GM18505 (cell line): ENCODE data around the gene SHFL.

ENCODE experiments used
- ATAC-seq: cut with Tn5 transposase; IDR thresholded peaks from one replicate; pipeline ENCODE4 v1.9.1; 2021; ENCODE audit not compliant: unreplicated experiment
- POLR2A ChIP-seq: IDR thresholded peaks from 4 replicates; pipeline ENCODE4 v1.6.1; 2011; ENCODE audit warnings: borderline replicate concordance; ENCODE audit not compliant: insufficient read depth, insufficient read length; ENCODE audit errors: extremely low read depth

Gene SHFL

DNA sequence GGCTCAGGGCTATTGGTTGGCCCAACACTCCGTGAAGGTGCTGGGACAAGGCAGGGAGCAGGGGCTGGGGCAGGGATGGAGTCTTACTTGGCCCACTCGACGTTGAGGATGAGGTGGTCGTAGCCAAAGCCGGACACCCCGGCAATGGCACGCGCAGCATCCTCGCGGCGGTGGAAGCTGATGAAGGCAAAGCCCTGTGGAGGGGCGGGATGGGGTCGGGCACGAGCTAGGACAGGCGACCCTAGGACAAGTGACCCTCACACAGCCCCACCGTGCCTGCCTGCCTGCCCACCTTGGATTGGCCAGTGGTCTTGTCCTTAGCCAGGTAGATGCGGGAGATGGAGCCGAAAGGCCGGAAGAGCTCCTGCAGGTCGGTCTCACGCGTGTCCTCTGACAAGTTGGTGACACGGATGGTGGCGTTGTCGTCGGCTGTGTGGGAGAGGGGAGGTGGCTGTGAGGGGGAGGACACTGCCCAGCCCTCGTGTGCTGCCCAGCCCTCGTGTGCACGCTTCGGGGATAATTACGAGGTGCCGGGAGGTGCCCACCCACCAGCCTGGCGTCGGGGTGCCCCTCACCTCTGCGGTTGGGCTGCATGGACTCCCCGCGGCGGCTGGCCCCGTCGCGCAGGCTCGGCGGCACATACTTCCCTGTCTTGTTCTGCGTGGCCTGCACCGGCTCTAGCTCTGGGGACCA lies 29.4 kb downstream of the SHFL start:
- TF ChIP-seq POLR2A: peak; percentile 68
- ATAC-seq: no peak

DNA sequence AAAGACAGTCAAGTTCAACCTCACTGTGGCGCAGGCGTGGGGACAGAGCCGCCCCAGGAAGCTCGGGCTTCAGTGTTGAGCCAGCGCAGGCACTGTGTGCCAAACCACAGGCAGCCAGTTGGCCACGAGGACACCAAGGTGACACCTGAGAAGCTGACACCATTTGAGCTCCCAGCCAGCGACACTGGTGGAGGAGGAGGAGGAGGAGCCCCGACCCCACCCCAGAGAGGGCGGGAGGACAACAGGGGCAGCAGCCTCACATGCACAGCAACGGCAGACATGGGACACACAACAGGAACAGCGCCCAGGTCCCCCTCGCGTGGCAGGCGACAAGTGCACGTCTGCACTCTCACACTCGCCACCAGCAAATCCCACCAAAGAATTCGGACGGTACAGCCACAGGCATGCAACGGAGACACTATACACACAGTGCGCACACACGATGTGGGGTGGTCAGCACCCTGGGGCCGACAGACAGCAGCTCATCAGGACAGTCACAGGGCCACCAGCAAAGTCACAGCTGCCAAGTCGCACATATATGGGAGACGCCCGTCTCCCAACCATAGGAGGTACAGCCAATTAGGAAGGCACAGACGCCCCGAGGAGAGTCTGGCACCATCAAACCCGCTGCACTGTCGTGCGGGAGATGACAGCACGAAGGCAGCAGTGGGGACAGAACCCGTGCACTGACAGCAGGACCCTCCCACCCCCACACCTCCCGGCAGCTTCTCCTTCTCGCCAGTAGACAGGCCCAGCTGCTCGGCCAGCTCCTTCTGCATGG lies 30.2 kb downstream of the SHFL start:
- TF ChIP-seq POLR2A: peak; percentile 35
- ATAC-seq: no peak

DNA sequence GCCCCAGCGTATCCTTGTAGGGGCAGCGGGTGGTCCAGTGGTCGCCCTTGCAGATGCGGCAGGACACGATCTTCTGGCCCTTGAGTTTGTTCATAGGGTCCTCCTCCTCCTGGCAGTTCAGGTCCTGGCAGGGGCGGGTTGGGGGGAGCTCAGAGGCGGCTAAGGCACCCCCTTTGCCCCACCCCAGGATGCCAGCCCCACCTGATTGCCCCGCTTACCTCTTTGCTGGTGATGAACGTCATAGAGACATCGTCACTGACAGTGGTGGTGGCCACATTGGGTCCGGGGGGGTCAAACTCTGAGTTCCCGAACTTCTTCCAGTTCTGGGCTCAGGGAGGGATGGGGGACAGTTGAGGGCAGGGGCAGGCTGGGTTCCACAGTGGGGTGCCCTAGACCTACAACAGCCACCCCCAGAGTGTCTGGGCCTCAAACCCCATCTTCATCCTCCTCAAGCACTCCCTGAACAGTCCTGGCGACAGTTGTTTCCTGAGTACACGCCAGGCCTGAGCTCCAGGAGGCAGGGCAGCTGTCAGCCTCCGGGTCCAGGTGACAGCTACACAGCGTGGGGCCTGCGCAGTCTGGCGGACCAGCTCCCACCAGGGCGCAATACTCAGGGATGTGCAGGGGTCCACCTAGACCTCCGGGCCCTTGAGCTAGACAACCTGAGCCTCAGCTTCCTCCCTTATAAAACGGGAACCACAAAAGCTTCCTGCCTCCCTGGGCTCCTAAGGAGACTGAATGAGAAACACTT lies 30.9 kb downstream of the SHFL start:
- TF ChIP-seq POLR2A: no peak
- ATAC-seq: no peak

DNA sequence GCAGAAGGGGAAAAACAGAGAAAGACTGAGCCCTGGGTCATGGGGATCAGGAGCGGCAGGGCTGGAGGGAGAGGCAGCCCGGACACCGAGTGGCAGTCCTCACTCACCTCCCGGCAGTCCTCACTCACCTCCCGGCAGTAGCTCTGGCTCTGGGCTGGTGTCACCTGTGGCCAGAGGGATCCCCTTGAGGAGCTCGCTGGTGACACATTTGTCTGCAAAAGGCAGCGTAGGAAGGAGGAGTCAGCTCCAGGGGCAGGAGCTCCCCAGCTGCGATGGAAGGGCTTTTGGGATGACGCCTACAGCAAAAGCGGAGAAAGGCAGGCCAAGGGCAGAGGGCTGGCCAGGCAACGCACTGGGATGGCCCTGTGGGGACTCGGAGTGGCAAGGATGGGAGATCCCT lies 32.8 kb downstream of the SHFL start:
- TF ChIP-seq POLR2A: no peak
- no peak for ATAC-seq

DNA sequence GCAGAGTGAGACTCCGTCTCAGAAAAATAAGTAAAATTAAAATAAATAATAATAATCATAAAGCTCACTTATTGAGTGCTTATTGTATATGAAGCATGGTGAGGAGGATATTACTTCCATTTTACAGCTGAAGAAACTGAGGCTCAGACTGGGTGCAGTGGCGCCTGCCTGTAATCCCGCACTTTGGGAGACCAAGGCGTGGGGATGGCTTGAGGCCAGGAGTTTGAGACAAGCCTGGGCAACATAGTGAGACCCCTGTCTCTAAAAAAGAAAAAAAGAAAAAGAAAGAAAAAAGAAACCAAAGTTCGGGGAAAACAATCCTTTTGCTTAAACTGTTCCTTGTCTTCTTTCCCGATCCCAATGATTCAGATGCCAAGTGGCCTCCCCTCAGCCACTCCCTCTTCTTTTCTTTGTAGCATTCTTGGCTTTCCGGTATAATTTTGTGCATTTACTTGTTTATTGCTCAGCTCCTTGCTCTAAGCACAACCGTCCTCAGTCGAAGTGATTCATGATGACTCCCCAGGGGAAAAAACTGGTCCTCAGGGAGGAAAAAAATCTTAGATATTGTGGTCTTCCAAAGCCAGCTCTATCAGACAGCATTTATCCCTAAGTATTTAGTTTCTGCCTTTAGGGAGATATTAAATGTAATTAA lies 34.5 kb downstream of the SHFL start:
- TF ChIP-seq POLR2A: no peak
- no peak for ATAC-seq

DNA sequence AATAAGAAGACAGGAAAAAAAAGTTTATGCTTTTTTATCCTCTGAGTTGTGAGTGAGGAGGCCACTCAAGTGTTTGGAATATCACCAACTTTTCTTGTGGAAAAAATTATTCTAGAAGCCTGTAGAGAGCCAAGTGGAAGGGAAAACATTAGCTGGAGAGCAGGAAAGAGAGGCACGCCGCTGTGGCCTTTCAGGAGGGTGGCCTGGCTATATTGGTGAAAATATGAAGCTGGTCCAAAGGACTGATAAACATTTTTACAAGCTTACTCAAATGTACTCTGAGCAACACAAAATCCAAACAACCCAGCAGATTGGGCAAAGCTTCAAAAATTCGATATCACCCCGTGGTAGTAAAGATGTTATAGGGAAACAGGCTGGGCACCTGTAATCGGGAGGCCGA lies 35.9 kb downstream of the SHFL start:
- no peak for ATAC-seq
- no peak for TF ChIP-seq POLR2A

DNA sequence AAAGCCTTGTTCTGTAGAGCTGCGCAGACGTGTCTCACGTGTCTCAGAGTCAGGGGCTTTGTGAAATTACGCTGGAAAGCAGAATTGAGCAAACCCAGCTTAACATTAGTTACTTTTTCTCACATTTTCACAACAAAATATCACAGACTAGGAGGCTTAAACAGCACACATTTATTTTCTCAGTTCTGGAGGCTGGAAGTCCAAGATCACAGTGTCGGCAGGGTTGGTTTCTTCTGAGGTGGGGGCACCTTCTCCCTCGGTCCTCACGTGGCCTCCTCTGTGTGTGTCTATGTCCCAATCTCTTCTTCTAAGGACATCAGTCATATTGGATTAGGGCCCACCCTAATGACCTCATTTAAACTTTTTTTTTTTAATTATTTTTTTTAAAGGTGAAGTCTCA lies 38.3 kb downstream of the SHFL start:
- ATAC-seq: no peak
- no peak for TF ChIP-seq POLR2A

DNA sequence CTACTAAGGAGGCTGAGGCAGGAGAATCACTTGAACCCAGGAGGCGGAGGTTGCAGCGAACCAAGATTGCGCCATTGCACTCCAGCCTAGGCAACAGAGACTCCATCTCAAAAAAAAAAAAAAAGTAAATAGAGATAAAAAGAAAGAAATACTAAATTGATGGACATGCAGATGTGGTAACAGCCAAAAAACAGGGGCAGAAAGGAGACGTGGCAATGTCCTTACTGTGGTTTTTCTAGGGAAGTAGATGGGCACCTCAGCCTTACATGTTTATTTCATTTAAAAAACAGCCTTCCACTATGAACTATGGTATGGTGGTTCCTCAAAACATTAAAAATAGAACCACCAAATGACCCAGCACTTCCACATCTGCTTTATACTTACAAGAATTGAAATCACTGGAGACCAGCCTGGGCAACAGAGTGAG lies 40.1 kb downstream of the SHFL start:
- no peak for ATAC-seq
- TF ChIP-seq POLR2A: no peak

DNA sequence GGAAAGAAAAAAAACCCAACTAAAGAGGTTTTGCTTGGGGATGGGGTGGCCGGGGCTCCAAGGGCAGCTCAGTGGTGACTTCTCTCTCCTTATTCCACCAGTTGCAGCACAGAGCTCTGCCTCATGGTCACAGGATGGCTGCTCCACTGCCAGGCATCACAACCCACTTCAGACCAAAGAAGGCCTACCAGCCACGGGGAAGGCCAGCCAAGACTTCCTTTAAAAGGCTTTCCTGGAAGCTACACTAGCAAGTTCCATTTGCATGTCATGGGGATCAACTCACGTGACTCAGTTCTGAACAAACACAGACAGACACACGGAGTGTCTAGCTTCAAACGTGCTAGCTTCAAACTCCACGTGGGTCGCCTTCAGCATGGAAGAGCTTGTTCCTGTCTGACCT lies 46.8 kb downstream of the SHFL start:
- ATAC-seq: no peak
- TF ChIP-seq POLR2A: no peak

DNA sequence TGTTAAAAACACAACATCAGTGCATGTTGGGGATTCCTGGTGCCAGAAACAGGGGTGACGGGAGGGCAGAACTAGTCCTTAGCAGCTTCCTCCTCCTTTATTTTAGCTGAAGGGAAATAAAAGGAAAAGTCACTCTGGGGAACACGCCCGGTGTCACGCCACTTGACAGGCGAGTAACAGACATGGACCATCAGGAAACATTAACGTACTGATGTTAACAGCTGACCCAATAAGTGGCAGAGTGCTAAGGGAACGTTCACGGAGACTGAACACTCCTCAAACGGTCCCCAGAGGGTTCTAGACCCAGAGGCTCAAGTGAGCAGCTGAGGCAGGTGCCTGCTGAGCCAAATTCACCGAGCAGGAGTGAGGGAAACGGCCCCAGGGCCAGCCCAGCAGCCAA lies 47.5 kb downstream of the SHFL start:
- TF ChIP-seq POLR2A: no peak
- ATAC-seq: no peak

DNA sequence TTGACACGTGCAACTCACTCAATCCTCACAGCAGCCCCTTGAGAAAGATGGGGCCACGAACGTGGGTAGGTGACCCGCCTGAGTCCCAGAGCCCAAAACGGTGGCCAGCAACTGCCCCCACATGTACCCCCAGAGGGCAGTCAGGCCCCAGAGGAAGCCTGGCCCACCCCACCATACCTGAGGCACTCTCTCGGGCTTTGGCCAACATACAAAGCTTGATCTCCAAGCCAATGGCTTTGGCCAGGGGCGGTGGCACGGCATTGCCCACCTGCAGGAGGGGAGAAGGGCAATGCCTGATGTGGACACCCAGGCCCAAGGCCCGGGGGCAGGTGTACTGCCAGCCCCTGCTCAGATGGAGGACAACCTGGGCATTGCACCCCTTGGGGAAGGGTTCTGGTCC lies 47.9 kb downstream of the SHFL start:
- no peak for TF ChIP-seq POLR2A
- ATAC-seq: no peak

DNA sequence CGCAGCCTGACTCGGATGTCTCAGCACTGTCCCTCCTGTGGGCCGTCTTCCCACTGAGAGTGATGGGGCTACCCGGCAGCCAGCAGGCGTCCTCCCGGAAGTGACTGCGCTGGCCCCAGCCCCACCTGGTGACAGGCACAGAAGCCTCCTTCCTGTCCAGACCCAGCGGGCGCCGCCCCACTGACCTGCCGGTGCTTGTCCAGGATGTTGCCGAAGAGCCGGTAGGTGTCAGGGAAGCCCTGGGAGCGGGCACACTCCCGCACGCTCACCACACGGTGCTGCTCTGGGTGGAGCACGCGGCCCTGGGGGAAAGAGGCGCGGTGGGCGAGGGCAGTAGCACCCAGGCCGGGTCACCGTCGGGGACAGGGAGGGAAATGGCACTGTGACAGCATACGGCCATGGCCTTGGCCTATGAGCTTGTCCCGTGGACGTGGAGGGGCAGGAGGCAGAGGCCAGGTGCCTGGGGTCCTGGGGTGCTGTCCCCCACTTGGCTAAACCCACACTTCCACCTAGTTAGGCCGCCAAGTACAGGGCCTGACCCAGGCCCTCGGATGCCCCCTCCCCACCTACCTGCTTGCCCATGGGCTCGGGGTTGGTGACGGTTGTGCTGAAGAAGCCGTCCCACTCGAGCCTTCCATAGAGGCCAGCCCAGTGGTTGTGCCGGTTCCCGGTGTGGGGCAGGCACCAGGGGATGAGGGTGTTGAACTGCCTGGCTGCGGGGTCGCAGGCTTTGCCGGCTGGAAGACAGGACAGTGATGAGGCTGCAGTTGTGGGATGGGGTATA lies 49.6 kb downstream of the SHFL start:
- ATAC-seq: no peak
- TF ChIP-seq POLR2A: no peak
